Stimulated activated CD4-positive, alpha-beta T cell treated with anti-CD3 and anti-CD28 coated beads, TNF-alpha, amount 100 ng/mL, for 1 hour (primary cell): ENCODE results near the gene PTGR1.
"Not testable (repeated sequence)": the region's sequence is repeated elsewhere in the genome, so short reads cannot be mapped to it uniquely, and the experiment has no call there.

Experiments
- DNase-seq, 3 donors: peaks; one replicate each; pipeline ENCODE4 v3.0.0-alpha.2; 2020; ENCODE audit warnings: low read depth in 3 of 3, low spot score in 1 of 3

Gene PTGR1

DNA sequence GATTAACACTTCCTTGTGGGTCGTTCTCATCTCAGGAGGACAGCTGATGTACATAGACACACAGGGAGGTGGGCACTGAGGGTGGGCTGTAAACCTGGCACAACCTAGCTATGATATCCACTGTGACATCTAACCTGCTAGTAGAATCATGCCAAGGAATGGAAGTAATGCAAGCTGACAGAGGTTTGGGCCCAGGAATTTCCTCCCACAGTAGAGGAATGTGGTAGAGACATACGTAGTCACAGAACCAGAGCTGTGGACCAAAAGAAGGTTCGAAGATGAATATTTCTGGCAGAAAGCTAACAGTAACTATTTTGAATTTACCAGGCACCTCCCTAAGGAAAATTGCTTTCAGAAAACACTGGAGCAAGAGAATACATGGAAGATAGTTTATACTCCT is 16.5 kb upstream of the PTGR1 start:
- no peak for DNase-seq

DNA sequence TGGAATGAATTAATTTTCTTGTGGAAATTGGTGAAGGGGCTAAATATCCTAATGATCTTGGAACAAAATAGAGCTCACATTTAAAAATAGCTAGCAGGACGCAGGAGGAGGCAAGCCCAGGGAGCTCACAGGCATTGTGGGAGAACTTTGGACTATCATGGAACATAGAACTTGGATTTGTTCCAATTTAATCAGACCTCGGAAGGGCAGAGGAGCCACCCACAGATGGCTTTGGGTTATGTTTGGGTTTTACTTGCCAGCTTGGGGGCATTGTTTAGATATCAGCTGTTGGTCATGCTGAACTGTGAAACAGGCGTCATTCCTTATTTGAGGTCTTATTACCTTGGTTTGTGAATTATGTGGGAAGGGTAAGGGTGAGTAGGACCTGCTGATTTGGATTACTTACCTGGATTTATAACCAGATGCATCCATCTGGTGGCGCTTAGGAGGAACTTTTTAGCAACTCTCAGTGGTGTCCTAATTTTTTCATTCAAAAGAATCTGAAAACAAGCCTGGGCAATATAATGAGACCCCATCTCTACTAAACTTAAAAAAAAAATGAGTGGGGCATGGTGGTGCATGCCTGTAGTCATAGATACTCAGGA is 14.1 kb upstream of the PTGR1 start:
- DNase-seq = no peak

- no peak for DNase-seq
Measured at GRCh38 chr9:111610845-111611244, 11.4 kb upstream of the PTGR1 start.

DNA sequence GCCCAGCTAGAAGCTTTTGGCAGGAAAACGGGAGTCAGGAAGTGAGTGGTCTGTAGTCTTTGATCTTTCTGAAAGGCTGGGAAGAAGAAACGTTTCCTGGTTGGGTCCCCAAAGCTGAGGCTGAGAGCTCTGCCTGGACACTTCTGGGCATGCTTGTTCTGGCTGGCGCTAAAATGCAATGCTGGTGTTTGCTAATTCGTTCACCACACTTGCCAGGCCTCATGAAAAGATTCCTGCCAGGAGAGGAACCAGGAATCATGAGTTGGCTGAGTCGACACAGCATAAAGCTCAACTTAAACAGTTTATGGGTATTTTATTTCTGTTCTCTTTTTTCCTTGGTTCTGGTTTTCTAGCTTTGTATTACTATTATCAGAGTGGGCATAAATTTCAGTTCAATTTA is 10.7 kb upstream of the PTGR1 start:
- no peak for DNase-seq

DNA sequence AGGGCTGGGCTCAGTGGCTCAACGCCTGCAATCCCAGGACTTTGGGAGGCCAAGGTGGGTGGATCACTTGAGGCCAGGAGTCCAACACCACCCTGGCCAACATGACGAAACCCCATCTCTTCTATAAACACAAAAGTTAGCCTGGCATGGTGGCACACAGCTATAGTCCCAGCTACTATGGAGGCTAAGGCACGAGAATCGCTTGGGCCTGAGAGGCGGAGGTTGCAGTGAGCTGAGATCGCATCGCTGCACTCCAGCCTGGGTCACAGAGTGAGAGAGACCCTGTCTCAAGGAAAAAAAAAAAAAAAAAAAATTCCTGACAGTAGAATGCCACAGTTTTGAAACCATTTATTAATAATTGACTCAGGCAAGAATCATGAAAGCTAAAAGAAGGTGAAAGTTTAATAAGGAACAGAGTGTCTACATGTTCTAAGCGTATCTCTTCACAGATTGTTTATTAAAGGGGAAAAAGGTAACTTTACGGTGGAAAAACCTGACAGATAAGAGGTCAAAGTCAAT is 5.7 kb upstream of the PTGR1 start:
- no peak for DNase-seq

DNA sequence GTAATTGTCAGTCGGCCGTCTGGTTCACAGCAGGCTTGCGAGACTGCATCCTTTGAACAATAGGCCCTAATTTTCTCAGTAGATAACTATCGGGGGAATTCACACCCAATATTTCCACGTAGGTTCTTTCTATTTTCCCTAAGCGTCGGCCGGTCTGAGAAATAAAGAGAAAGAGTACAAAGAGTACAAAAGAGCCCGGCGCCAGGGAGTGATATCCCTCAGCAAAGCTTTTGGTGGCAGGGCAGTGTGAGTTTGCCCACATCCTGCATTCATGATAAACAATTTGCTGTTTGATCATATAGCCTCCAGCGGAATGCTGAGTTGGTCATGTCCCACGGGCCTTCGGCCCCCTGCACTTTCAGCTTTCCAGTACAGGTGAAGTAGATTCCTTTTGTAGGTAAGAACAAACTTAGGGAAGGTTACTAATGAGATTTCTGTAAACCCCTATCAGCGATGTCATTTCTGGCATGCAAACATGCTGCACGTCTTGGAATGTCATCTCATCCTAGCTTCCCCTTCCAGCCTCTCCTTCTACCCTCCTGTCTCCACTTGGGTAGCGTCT is 4.7 kb upstream of the PTGR1 start:
- no peak for DNase-seq

DNA sequence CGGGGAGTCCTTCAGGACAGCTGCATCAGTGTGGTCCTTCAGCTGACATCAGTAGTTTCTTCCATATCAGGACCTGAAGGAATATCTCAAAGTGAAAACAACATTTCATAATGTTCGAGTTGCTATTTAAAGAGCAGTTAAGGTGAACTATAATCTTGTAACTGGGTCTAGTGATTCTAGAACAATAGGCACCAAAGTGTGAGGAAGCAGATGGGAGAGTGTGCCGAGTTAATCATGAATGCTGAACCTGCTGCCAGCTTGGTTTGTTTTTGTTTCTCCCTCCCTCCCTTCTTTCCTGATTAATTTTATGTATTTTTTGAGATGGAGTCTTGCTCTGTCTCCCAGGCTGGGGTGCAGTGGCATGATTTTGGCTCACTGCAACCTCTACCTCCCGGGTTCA is 3.6 kb upstream of the PTGR1 start:
- no peak for DNase-seq

DNA sequence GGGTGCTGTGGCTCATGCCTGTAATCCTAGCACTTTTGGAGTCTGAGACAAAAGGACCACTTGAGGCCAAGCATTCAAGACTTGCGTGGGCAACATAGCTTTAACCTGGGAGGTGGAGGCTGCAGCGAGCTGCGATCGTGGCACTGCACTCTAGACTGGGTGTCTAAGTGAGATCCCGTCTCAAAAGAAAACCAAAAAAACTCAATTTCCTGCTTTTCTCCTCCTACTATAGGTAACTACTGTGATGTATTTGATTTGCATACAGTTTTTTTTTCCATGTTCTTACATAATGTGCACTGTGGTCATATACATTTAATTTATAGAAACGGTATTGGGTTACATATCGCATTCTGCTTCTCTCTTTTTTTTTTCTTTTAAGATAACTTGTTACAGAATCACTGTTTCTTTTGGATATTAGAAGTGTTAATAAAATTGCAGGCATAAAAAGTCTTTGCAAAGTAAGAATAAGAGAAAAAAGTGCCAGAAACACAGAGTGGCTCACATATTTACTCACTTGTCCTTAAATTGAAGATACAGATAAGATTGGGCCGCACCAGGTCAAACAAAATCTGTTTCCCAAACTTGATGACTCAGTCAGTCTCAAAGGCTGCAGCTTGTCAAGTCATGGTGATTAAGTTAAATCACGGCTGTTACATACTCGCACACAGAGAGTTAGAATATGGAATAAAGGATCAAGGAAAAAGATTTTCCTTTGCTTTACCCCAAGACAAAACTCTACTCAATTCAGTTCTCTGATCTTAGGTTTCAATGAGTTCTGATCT is 2.0 kb upstream of the PTGR1 start:
- no peak for DNase-seq

DNA sequence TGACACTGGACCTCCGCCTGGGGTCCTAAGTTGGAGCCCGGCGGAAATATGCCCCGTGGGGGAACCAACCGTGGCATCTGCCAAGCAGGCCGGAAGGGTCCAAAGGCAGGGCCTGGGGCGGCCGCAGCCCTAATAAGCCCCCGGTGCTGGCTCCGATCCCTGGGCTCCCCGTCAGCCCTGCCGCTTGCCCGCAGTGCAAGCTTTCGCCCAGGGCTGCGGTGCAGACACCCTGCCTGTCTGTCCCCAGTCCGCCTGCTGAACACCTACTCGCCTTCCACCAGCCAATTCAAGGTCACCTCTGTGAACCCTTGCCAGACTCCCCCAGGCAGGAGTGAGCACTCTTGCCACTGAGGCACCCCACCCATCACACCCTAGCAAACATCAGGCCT is 502 bp upstream of the PTGR1 start:
- no peak for DNase-seq

DNA sequence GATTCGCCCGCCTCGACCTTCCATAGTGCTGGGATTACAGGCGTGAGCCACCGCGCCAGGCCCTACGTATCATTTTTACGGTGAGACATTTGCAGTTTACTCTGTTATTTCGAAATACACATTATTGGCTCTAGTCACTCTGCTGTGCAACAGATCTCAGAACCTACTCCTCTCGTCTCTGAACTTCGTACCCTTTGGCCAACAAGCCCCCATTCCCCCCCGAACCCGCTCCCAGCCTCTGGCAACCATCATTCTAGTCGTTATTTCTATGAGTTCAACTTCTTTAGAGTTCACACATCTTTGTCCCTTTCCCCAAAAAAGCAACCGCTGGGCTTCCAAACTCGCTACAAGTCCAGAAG is 735 bp downstream of the PTGR1 start:
- no peak for DNase-seq

DNA sequence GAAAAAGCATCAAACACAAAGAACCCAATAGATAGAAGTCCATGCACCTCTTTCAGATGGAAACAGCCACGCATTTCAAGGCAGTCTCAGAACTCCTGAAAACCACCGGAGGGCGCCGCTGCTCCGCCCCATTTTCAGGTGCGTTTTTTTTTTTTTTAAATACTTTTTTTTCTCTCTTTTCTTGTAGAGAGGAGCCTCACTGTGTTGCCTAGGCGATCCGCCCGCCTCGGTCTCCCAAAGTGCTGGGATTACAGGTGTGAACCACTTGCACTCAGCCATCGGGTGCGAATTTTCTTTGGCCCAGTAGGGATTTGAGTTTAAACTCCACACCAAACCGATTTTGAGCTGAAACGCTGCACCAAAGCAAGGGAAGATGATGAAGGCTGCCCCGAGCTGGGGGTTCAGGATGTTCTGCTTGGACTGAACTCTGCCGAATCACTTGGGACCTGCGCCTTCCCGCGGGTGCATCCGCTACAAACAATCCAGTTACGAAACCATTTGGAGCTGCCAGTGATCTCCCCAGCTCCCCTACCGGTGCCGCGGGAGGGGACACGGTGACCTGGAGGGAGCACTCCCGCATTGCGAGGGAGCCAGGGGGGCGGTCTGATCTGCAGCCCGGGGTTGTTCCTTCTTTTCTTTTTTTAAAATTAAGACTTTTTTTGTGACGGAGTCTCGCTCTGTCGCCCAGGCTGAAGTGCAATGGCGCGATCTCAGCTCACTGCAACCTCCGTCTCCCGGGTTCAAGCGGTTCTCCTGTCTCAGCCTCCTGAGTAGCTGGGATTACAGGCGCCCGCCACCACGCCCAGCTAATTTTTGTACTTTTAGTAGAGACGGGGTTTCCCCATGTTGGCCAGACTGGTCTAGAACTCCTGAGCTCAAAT is 1.4 kb downstream of the PTGR1 start:
- peak in 2 of 3 donors; percentile 17 to 23 for DNase-seq

DNA sequence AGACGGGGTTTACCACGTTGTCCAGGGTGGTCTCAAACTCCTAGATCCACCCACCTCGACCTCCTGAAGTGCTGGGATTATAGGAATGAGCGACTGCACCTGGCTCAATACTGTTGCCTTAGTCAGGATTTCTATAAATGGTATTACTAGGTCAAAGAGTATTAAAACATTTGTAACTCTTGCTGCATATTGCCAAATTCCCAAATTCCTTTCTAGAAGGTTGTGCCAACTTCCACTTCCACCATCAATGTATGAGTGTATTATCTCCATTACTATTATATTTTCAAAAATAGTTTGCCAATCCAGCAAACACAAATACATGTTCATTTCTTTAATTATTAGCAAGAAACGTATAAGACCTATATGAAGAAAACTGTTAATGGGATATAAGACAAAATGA is 10.6 kb downstream of the PTGR1 start:
- DNase-seq = no peak

- no peak for DNase-seq
Measured at GRCh38 chr9:111586378-111586777, 13.1 kb downstream of the PTGR1 start.

DNA sequence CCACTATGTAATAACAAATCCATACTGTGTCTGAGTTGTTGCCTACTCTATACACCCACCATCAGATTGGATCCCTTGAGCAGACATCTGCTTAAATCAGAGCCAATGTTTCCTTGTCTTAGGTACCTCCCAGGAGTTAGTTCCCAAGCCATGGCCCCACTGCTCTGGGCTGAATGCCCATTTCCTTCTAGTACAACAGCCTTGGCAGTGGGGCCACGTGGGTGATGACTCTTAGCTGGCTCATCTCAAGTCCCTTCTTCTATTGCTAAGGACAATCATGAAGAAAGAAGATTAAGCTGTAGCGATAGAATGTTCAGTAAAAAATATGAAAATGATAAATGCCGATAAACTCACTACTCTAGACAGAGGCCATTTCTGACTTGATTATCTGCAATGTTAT is 16.6 kb downstream of the PTGR1 start:
- DNase-seq = no peak

GRCh38 chr9:111572950-111573604 is 26.4 kb downstream of the PTGR1 start:
- DNase-seq = no peak

- not testable (repeated sequence) for DNase-seq
Measured at GRCh38 chr9:111568127-111568526, 31.3 kb downstream of the PTGR1 start.

- no peak for DNase-seq
Measured at GRCh38 chr9:111566234-111566633, 33.2 kb downstream of the PTGR1 start.

- DNase-seq = no peak
Measured at GRCh38 chr9:111561165-111561719, 38.2 kb downstream of the PTGR1 start.

- DNase-seq = no peak
Measured at GRCh38 chr9:111559000-111559610, 40.3 kb downstream of the PTGR1 start.

DNA sequence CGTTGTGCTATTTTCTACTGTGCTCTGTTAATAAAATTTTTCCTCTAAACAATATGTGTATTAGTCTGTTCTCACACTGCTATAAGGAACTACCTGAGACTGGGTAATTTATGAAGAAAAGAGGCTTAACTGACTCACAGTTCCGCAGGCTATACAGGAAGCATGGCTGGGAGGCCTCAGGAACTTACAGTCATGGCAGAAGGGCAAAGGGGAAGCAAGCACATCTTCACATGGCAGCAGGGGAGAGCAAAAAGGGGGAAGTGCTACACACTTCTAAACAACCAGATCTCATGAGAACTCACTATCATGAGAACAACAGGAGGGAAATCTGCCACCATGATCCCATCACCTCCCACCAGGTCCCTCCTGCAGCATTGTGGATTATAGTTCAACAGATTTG is 44.0 kb downstream of the PTGR1 start:
- not testable (repeated sequence) for DNase-seq
